K562 (cell line): Measurements from ENCODE around the gene CHD5. TPM values are rescaled to one million over a fixed set of nuclear protein-coding genes. Genes with fewer than 3 reads are reported as not detected.

Experiments used
- ATAC-seq: fragments of 200-7000 bp; cut with Tn5 transposase; 3 replicates; pipeline ENCODE4 v1.9.1; 2020; ENCODE audit warnings: moderate library complexity
- BruUV-seq: library from RNA; stranded (reverse); fragments of 400-500 nt; replicated peaks from 2 replicates; lab custom pipeline; 2021; lab: Mats Ljungman, UMichigan
- CTCF ChIA-PET: fragments of 300-600 bp; formaldehyde crosslinking; extraction: SDS; loops from one replicate; lab custom pipeline; 2021; ENCODE audit warnings: low intra/inter-chr PET ratio; lab: Yijun Ruan, JAX
- POLR2A ChIA-PET: fragments of 300-600, 350-650 bp; sonication (Branson Sonifier 250); formaldehyde crosslinking; extraction: SDS; loops from one replicate; lab custom pipeline; 2021; ENCODE audit warnings: antibody characterized with exemption, inconsistent platforms; lab: Yijun Ruan, JAX
- DNase-seq, 4 experiments: peaks; one replicate each; pipeline versions ENCODE4 v3.0.0 to v3.0.0-alpha.2; 2011 to 2018; ENCODE audit warnings: low spot score in 3 of 4, mixed read lengths in 3 of 4; ENCODE audit errors: extremely low read depth in 1 of 4
- FAIRE-seq: peaks from 2 replicates; lab custom pipeline; 2011; peaks lifted over from hg19 to GRCh38; lab: Jason Lieb, UNC
- H2AFZ ChIP-seq: 2 replicates; pipeline ENCODE4 v1.6.0; 2011; ENCODE audit warnings: low read depth, low read length, control low read depth, inconsistent platforms
- H3K27ac ChIP-seq: fragments of 200-600 bp; 3 replicates; pipeline ENCODE4 v1.8.0; 2011; ENCODE audit warnings: low read depth, mild to moderate bottlenecking, control low read depth, inconsistent platforms, low read length, moderate library complexity, mixed read lengths; ENCODE audit errors: extremely low read depth
- H3K27me3 ChIP-seq, 2 experiments: fragments of 300-600 bp in 1 of 2; 2 replicates in 1 of 2; 3 replicates in 1 of 2; pipeline versions ENCODE4 v1.6.0 to v1.8.0; 2011; ENCODE audit warnings: inconsistent platforms in 2 of 2, low read length in 2 of 2, mild to moderate bottlenecking in 1 of 2, mixed read lengths in 1 of 2, moderate library complexity in 1 of 2; ENCODE audit not compliant: control insufficient read depth in 2 of 2, insufficient read depth in 2 of 2
- H3K36me3 ChIP-seq: fragments of 300-600 bp; 3 replicates; pipeline ENCODE4 v1.8.0; 2011; ENCODE audit warnings: mild to moderate bottlenecking, low read length, inconsistent platforms; ENCODE audit not compliant: control insufficient read depth, insufficient read depth
- H3K4me1 ChIP-seq, 2 experiments: fragments of 200-600 bp in 1 of 2; replicated peaks in 1 of 2; 2 replicates in 1 of 2; 3 replicates in 1 of 2; pipeline versions ENCODE4 v1.5.1 to v1.8.0; 2011; ENCODE audit warnings: inconsistent platforms in 2 of 2, low read length in 2 of 2, mild to moderate bottlenecking in 1 of 2, mixed read lengths in 1 of 2, moderate library complexity in 1 of 2; ENCODE audit not compliant: control insufficient read depth in 2 of 2, insufficient read depth in 2 of 2
- H3K4me2 ChIP-seq: 2 replicates; pipeline ENCODE4 v1.6.1; 2011; ENCODE audit warnings: low read length, control low read depth, inconsistent platforms, mixed read lengths; ENCODE audit not compliant: insufficient read depth
- H3K4me3 ChIP-seq: fragments of 200-600 bp; sonication (generic), shearing (Covaris generic); 2 replicates; pipeline ENCODE4 v1.5.1; 2016; ENCODE audit warnings: control low read depth, inconsistent platforms
- H3K79me2 ChIP-seq: fragments of 200-600 bp; 3 replicates; pipeline ENCODE4 v1.8.0; 2011; ENCODE audit warnings: low read length, inconsistent platforms; ENCODE audit not compliant: control insufficient read depth, insufficient read depth
- H3K9ac ChIP-seq, 2 experiments: 2 replicates each; pipeline versions ENCODE4 v1.6.0 to v1.6.1; 2011; ENCODE audit warnings: low read depth in 2 of 2, low read length in 2 of 2, control low read depth in 1 of 2, inconsistent platforms in 1 of 2, mild to moderate bottlenecking in 1 of 2, mixed read lengths in 1 of 2; ENCODE audit not compliant: insufficient read depth in 1 of 2
- H3K9me1 ChIP-seq: one replicate; pipeline ENCODE4 v1.6.0; 2011; ENCODE audit warnings: inconsistent platforms, mild to moderate bottlenecking, low read length, moderate library complexity; ENCODE audit not compliant: control insufficient read depth, insufficient read depth
- H3K9me3 ChIP-seq: replicated peaks from 2 replicates; pipeline ENCODE4 v1.5.1; 2011; ENCODE audit warnings: low read depth, low read length, inconsistent platforms; ENCODE audit not compliant: control insufficient read depth, insufficient read depth
- H4K20me1 ChIP-seq: replicated peaks from 2 replicates; pipeline ENCODE4 v1.6.1; 2011; ENCODE audit warnings: low read length, inconsistent platforms, mixed read lengths; ENCODE audit not compliant: control insufficient read depth, insufficient read depth
- BCOR ChIP-seq: fragments of 450-650 bp; IDR thresholded peaks from 2 replicates; pipeline ENCODE4 v1.6.1; 2016
- CBX1 ChIP-seq: sonication (generic); IDR thresholded peaks from 2 replicates; pipeline ENCODE4 v1.6.1; 2016; ENCODE audit warnings: antibody characterized with exemption, low read depth, mild to moderate bottlenecking
- HDAC2 ChIP-seq: fragments of 450-650 bp; IDR thresholded peaks from 2 replicates; pipeline ENCODE4 v1.6.1; 2016; ENCODE audit warnings: mild to moderate bottlenecking
- HEY1 ChIP-seq: fragments of 250-450 bp; sonication (Bioruptor Pico); IDR thresholded peaks from 2 replicates; pipeline ENCODE4 v1.5.0; 2020; ENCODE audit warnings: mild to moderate bottlenecking, moderate library complexity, borderline replicate concordance
- KAT2B ChIP-seq: IDR thresholded peaks from one replicate; pipeline ENCODE4 v1.6.1; 2012; ENCODE audit warnings: low read depth, mild to moderate bottlenecking, control low read depth, inconsistent platforms, low read length, moderate library complexity
- POLR2G ChIP-seq: fragments of 200-400 bp; formaldehyde crosslinking; IDR thresholded peaks from 2 replicates; pipeline ENCODE4 v1.6.1; 2017; ENCODE audit warnings: low read depth, mild to moderate bottlenecking, antibody characterized with exemption, low read length, moderate library complexity
- PTBP1 ChIP-seq: fragments of 200-400 bp; formaldehyde crosslinking; IDR thresholded peaks from 2 replicates; pipeline ENCODE4 v1.6.1; 2017; ENCODE audit warnings: low read depth, low read length
- RCOR1 ChIP-seq, 2 experiments: IDR thresholded peaks; 2 replicates each; pipeline ENCODE4 v1.6.1; 2012; ENCODE audit warnings: low read depth in 2 of 2, low read length in 2 of 2, borderline replicate concordance in 1 of 2, improper control_type of control experiment in 1 of 2
- SMAD1 ChIP-seq: fragments of 150-350 bp; IDR thresholded peaks from 2 replicates; pipeline ENCODE4 v1.6.1; 2014; ENCODE audit warnings: low read length, low read depth; ENCODE audit not compliant: partially characterized antibody
- SMARCA5 ChIP-seq: fragments of 450-650 bp; IDR thresholded peaks from 2 replicates; pipeline ENCODE4 v1.6.1; 2016
- TCF3 ChIP-seq: sonication (generic); formaldehyde crosslinking; IDR thresholded peaks from 2 replicates; pipeline ENCODE4 v1.4.0; 2020; ENCODE audit warnings: mild to moderate bottlenecking, missing genetic modification reagents
- ZBTB7A ChIP-seq: IDR thresholded peaks from 2 replicates; pipeline ENCODE4 v1.6.1; 2011; ENCODE audit warnings: low read depth, mild to moderate bottlenecking, low read length, moderate library complexity, borderline replicate concordance; ENCODE audit not compliant: control insufficient read depth
- ZFP36 ChIP-seq: fragments of 150-350 bp; IDR thresholded peaks from 2 replicates; pipeline ENCODE4 v1.6.1; 2018; ENCODE audit warnings: low read length, low read depth; ENCODE audit not compliant: partially characterized antibody
- ZNF395 ChIP-seq: fragments of 200-800 bp; sonication (Bioruptor generic); IDR thresholded peaks from 2 replicates; pipeline ENCODE4 v1.6.1; 2017; ENCODE audit warnings: missing genetic modification characterization, missing compliant biosample characterization
- ZNF644 ChIP-seq: fragments of 200-800 bp; sonication (Bioruptor generic); IDR thresholded peaks from 2 replicates; pipeline ENCODE4 v1.6.1; 2016; ENCODE audit warnings: low read depth, missing genetic modification characterization, missing compliant biosample characterization
- WGBS: fragments of 100-300 bp; shearing (Covaris generic); methylation state at CpG from one replicate; pipeline ENCODE4 v1.1.6; 2016; ENCODE audit warnings: low coverage, mixed read lengths; ENCODE audit not compliant: insufficient coverage; ENCODE audit errors: missing lambda C conversion rate; 5-methylcytosine and 5-hydroxymethylcytosine counted together
- in situ Hi-C: fragments of 300-500 bp; cut with MboI; formaldehyde crosslinking; loops from 4 replicates; pipeline ENCODE4 v1.15.0; 2018; ENCODE audit warnings: inconsistent platforms, mixed read lengths
- intact Hi-C: fragments of 100-400 bp; cut with micrococcal nuclease; formaldehyde crosslinking; loops from 2 replicates; pipeline ENCODE4 v1.14.2; 2022
- polyA plus RNA-seq, 8 experiments: library from polyadenylated mRNA; depleted of rRNA in 4 of 8; stranded (reverse) in 5 of 8; unstranded in 3 of 8; fragments of >200 nt; fragmentation: Nextera tagmentation in 2 of 8; fragmentation: Illumina TruSeq in 1 of 8; extraction: Ambion mirVana in 2 of 8; extraction: Trizol in 1 of 8; gene quantifications; 2 replicates each; pipeline versions ENCODE4 v1.2.1 to v1.2.3, GENCODE V29; 2011 to 2014; ENCODE audit warnings: inconsistent platforms in 1 of 8, missing spikeins in 1 of 8
- total RNA-seq, 7 experiments: library from RNA; depleted of rRNA in 6 of 7; stranded (reverse); fragments of >200 nt in 6 of 7; fragmentation: Illumina TruSeq in 2 of 7; extraction: Trizol in 2 of 7; gene quantifications; 2 replicates each; pipeline versions ENCODE4 v1.2.1 to v1.2.3, GENCODE V29; 2011 to 2021; ENCODE audit warnings: low replicate concordance in 1 of 7

The CHD5 gene
- total and polyA plus RNA-seq, 9 of the 15 experiments (the other 6 are each of a cell fraction or from before 2014, with no cell fraction given) = 0.03 to 0.52 (median 0.11) TPM; not detected in 2

GRCh38 chr1:6094801-6095505 is 85.2 kb downstream of the CHD5 start:
- in situ Hi-C loops (no loop called here), intact Hi-C loops (no loop called here)
- no peaks in the 10 kb centered on the region for H3K9me3 ChIP-seq

More at GRCh38 chr1:6094801-6095505, 85.2 kb downstream of the CHD5 start:
- H3K9me1 ChIP-seq = no peaks in the 10 kb centered on the region
- no TSS peak for BruUV-seq
- no peak overlapping the region for H3K27ac ChIP-seq
- peaks cover 0 to 30% of the 10 kb centered on the region in 2 experiments; a peak in 2 of 5 replicates for H3K4me1 ChIP-seq
- peaks cover 41 to 85% of the 10 kb centered on the region in 2 experiments; a peak in 4 of 5 replicates for H3K27me3 ChIP-seq
- DNase-seq = no peak
- ChIA-PET CTCF (interaction anchor here (0.5 kb wide), 1 partner anchor 587 kb away, joined by 3 read pairs; no protein-coding TSS in a partner anchor), POLR2A (interaction anchor here (0.6 to 2.2 kb wide), 3 partner anchors 10 to 12 kb away, joined by 3 to 7 read pairs (median 5); no protein-coding TSS in a partner anchor)
- H2AFZ ChIP-seq = no peak overlapping the region
- peak overlapping the region in 1 of 2 experiments; percentile 14; a peak in 1 of 4 replicates for H3K9ac ChIP-seq
- ATAC-seq = no peak
- FAIRE-seq = no peak
- H3K36me3 ChIP-seq = no peaks in the 10 kb centered on the region
- TF ChIP-seq ZBTB7A (0 out of 2 replicates have a peak, but pooled peaks have one; percentile 22), KAT2B (no peak), SMAD1 (no peak), ZNF395 (no peak), SMARCA5 (peak; percentile 88), HEY1 (CRISPR knock-in tag) (no peak), RCOR1 (IDR thresholded peaks at IDR 0.05; ENCODE audit: borderline replicate concordance in 1 of 2, low read depth in 2 of 2, low read length in 2 of 2) (0 out of 4 replicates have a peak, but pooled peaks of 1 of the 2 experiments have one; percentile 30), PTBP1 (peak; percentile 93), HDAC2 (peak; percentile 63), POLR2G (0 out of 2 replicates have a peak, but pooled peaks have one; percentile 3), ZFP36 (peak; percentile 84), TCF3 (CRISPR knock-in tag) (no peak), ZNF644 (tag) (no peak), CBX1 (peak; percentile 70; the same call in 1 of the 2 replicates), BCOR (peak; percentile 94)
- H3K79me2 ChIP-seq = no peaks in the 10 kb centered on the region
- H4K20me1 ChIP-seq = peaks cover 33% of the 10 kb centered on the region
- H3K4me3 ChIP-seq = no peak overlapping the region
- 14% methylated on average over 18 of the region's 21 CpGs for WGBS
- no peak overlapping the region for H3K4me2 ChIP-seq
